Motor neuron (in vitro differentiated cells): ENCODE results near the gene FCSK. TPM values are rescaled to one million over a fixed set of nuclear protein-coding genes. Genes with fewer than 3 reads are reported as not detected.

Source experiments
- total RNA-seq, 8 experiments: library from RNA; unstranded; fragments of 300-600 nt; gene quantifications; 2 replicates each; pipeline versions ENCODE4 v1.2.3 to v1.2.4, GENCODE V29; 2022

Gene FCSK
- total RNA-seq, 8 experiments from 2014 or later = 4.4 to 18.2 (median 7.6) TPM

Other genes starting within 250 kb of the FCSK start
- 10 to 100 TPM; 20.6 to 35.2 (median 21.3) TPM for gene EXOSC6, start 202.7 kb upstream of the FCSK start, total RNA-seq
- 100 to 1,000 TPM in 7 of 8 experiments, 10 to 100 TPM in 1; 78.9 to 198 (median 137) TPM for gene AARS1, start 165.1 kb upstream of the FCSK start, total RNA-seq
- gene DDX19B, start 155.4 kb upstream of the FCSK start, total RNA-seq = 10 to 100 TPM; 18.8 to 37.4 (median 29.5) TPM
- 10 to 100 TPM; 29.0 to 54.7 (median 41.0) TPM for gene DDX19A, start 107.7 kb upstream of the FCSK start, total RNA-seq
- 10 to 100 TPM; 14.2 to 35.6 (median 22.0) TPM for gene ST3GAL2, start 15.5 kb upstream of the FCSK start, total RNA-seq
- 10 to 100 TPM; 43.4 to 84.9 (median 53.6) TPM for gene COG4, start 69.0 kb downstream of the FCSK start, total RNA-seq
- gene SF3B3, start 69.2 kb downstream of the FCSK start, total RNA-seq = 100 to 1,000 TPM in 3 of 8 experiments, 10 to 100 TPM in 5; 74.7 to 258 (median 96.0) TPM
- 1 to 10 TPM in 4 of 8 experiments, under 1 TPM in 4; 0.25 to 2.5 (median 1.00) TPM for gene IL34, start 192.0 kb downstream of the FCSK start, total RNA-seq
- 100 to 1,000 TPM in 1 of 8 experiments, 10 to 100 TPM in 7; 11.7 to 109 (median 25.6) TPM for gene MTSS2, start 231.5 kb downstream of the FCSK start, total RNA-seq